GM21619 (cell line): ENCODE measurements around the gene NRP2.

Source experiments
- ATAC-seq: cut with Tn5 transposase; IDR thresholded peaks from one replicate; pipeline ENCODE4 v1.9.1; 2021; ENCODE audit not compliant: unreplicated experiment

The NRP2 gene

GRCh38 chr2:205770577-205770976, 88.3 kb downstream of the NRP2 start:
- ATAC-seq: no peak

DNA sequence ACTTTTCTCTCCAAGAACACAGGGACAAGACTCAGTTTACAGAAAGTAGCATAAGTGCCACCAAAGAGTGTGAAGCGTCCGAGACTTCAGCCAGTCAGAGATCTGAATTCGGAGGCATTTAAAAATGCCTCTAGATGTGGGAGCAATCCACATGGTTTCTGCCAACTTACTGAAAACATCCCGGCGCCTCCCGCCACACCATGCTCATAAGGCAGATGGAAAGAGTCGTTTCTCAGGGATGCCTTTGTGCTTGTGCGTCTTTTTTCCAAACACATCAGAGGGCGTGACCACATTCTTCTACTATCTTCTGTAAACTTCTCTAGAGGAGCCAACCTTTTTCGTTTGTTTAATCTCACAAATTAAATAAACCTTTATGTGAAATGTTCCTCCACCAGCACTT, 88.7 kb downstream of the NRP2 start:
- ATAC-seq: no peak

- no peak for ATAC-seq
Observed at GRCh38 chr2:205771666-205772065, 89.4 kb downstream of the NRP2 start.

DNA sequence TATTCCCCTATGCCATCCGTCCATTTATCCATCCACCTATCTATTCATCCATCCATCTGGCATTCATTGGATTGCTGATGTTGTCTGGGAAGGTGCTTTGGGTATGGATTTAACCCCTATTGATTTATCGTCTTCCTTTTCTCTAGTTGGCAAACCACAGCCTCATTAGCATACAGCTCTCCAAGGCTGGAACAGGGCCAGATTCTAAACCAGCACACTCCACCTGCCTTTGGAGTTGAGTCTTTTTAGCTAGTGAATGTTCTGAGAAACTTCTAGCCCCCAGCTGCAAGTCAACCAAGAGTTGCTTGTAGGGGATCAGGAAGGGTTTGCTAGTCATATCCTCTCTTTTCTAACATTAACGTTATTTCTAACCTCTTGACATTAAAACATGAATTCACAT, 90.7 kb downstream of the NRP2 start:
- ATAC-seq: no peak

DNA sequence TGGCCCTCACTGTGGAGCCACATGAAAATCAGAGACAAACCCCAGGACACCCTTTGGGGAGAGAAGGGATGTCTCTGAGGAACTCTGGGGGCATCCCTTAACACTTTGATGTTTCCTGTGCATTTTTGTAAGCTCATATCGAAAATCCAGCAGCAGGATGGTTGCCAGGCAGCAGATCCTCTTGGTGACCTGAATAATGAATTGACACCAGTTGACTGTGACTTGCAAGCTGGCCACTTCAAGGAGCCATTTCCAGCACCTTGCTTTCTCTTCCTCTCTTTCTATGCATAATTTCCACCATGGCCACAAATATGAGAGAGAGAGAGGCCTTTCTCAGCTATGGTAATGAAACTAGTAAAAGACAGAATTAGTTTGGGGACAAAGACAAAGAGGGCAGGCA, 91.7 kb downstream of the NRP2 start:
- no peak for ATAC-seq

DNA sequence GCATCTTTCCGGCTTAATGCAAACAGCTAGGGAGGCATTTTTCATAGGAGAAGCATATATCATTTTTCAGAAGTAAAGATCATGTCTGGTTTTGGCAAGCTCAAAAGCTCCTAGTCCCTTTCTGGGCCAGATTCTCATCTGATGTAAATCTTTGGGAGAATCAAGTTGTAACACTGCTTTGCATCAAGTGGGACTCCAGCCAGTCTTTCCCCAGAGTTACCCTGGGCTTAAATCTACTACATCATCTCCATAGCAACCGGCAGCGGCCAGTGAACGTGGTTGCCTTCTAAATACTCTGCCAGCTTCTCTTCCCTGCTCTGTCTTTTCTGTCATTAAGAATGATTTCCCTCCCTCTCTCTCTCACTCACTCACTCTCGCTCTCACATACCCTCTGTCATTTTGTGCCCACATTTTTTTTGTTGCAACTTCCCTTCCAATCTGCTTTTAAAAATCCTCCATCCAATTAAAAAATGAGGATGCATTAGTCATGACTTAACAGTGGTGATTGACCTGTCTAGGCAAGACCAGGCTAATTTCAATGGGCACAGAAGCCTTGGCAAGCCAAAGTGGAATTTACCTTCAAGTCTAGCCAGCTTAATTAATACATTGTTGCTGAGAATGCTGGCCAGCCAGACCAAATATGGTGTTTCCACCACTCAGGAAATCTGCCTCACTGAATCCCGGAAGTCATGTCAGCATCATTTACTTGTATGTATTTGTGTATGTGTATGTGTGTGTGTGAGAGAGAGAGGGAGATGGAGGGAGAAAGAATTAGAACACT, 93.0 kb downstream of the NRP2 start:
- ATAC-seq: peak; percentile 41

- ATAC-seq: peak; percentile 47
Observed at GRCh38 chr2:205776139-205776538, 93.8 kb downstream of the NRP2 start.

- no peak for ATAC-seq
Observed at GRCh38 chr2:205776720-205777119, 94.4 kb downstream of the NRP2 start.

- no peak for ATAC-seq
Observed at GRCh38 chr2:205778356-205778755, 96.1 kb downstream of the NRP2 start.

GRCh38 chr2:205780645-205781044, 98.3 kb downstream of the NRP2 start:
- ATAC-seq: no peak

DNA sequence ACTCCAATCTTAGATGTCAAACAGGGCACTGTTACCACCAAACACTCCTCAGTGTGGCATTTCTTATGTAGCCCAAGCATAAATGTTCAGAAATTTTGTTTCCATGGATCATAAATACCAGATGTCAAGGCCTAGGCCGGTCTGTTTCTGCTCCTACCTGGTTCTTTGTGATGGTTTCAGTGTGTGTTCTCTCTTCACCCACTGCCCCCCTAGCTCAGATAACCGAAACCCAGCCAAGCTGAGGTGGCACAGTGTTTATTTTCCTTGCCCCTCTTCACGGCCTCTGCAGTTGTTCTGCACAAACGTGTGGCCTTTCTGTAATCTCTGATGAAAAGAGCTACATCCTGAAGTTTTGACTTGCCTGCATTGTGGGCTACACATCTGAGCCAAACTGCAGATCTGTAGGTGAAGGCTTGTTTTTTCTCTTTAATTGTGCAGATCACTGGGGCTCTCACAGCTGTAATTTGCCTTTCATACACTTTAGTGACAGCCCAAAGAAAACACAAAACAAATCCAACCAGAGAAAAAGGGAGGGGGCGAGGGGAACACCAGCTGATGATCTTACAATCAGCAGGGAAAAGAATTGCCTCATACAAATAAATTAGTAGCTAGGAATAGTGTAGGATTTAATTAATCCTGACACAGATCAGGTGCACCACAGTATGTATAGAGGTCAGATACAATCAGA, 99.1 kb downstream of the NRP2 start:
- no peak for ATAC-seq

GRCh38 chr2:205782941-205783340, 100.6 kb downstream of the NRP2 start:
- no peak for ATAC-seq

DNA sequence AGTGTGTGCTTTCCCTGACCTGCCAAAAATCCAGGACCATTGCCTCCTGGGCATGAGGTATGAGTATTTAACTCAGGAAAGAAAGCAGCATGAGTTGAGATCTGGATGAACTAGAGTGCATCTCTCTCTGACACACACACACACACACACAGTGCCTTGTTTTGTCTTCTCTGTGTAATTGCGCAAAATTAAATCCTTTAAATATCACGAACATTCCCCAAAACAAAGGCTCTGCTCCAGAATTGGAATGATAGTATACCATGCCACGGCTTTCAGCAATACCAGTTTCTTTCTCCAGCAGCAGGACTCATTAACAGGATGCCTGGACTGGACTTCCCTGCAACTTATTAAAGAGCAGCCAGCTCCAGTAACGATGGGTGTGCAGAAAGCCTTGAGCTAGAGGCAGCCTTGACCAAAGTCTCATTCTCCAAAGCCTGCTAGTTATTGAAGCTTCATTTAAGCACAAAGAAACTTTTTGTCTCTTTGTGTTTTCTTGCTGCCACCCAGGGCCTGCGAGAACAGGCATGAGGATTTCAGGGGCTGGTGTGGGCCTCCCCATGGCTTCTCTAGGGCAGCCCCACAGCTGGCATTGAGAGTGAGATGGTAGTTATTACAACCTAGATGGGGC, 101.7 kb downstream of the NRP2 start:
- no peak for ATAC-seq

GRCh38 chr2:205785507-205786260, 103.4 kb downstream of the NRP2 start:
- no peak for ATAC-seq

- ATAC-seq: no peak
Observed at GRCh38 chr2:205786976-205787375, 104.7 kb downstream of the NRP2 start.

GRCh38 chr2:205787761-205788160, 105.5 kb downstream of the NRP2 start:
- no peak for ATAC-seq

- no peak for ATAC-seq
Observed at GRCh38 chr2:205789906-205790305, 107.6 kb downstream of the NRP2 start.

DNA sequence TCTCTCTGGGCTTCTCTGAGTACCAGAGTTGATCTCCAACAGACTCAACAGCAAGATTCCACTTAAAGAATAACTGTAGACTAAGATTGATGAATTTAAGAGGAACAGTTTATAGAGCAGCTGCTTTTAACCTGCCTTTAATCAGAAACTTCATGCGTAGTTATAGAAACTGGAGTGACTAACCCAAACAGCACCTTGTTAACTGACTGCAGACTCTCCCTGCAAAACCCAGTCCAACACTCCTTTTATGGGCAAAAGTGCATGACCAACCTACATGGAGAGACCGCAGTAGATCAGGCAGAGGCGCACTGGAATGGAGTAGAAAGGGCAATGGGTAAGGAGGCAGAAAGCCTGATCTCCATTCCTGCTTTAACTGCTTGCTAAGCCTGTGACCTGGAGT, 110.6 kb downstream of the NRP2 start:
- ATAC-seq: no peak

DNA sequence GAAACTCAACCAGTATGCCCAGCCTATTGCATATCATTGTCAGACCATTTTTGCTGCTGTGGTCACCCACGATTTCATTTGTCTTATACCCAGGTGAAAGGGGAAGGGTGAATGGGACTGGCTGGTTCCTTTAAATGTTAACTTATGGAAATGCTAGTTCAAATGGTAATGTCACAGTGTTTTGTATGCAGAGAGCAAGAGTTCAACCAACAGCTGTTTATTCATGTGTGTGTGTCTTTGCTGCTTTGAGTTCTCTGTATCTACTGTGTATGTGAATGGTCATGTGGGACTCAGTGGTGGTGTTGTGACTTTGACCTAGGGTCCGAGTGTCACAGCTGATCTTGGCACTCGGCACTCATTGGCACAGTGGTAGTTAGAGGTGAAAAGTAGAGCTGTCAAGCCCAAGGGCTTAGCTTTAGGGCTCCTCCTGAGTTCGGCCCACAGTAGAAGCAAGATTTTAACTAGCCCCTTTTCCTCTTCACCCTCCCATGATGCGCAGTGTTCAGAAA, 114.6 kb downstream of the NRP2 start:
- no peak for ATAC-seq

DNA sequence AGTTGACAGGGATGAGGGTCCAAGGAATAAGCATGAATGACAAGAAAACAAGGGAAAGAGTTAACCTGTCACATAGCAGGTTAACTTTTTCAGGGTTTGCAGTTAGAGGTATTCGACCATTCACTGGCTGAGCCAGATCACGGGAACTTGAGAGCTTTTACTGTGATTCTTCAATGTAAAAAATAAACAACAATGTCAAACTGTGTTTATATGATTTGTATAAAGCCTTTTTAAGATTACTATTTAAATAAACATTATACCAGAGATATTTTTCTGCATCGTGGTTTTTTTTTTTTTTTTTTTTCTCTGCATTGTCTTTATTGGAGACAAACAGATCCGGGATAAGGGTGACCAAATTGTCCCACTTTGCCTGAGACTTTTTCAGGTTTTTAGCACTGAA, 115.6 kb downstream of the NRP2 start:
- ATAC-seq: no peak

GRCh38 chr2:205800224-205800623, 117.9 kb downstream of the NRP2 start:
- no peak for ATAC-seq
